WTC11 (cell line): ENCODE data around the gene RFNG.

Source experiments
- CREB1 ChIP-seq: sonication (generic); formaldehyde crosslinking; IDR thresholded peaks from 2 replicates; pipeline ENCODE4 v1.8.0; 2023; ENCODE audit warnings: mild to moderate bottlenecking, missing genetic modification reagents
- CTCF ChIP-seq: fragments of 200-600 bp; IDR thresholded peaks from 2 replicates; pipeline ENCODE4 v1.8.0; 2022; ENCODE audit warnings: antibody characterized with exemption
- MAX ChIP-seq: sonication (generic); formaldehyde crosslinking; IDR thresholded peaks from 2 replicates; pipeline ENCODE4 v1.8.0; 2022; ENCODE audit warnings: mild to moderate bottlenecking, missing genetic modification reagents
- MLX ChIP-seq: sonication (generic); formaldehyde crosslinking; IDR thresholded peaks from 2 replicates; pipeline ENCODE4 v1.8.1; 2023; ENCODE audit warnings: mild to moderate bottlenecking, missing genetic modification reagents, moderate library complexity
- NR2C2 ChIP-seq: sonication (generic); formaldehyde crosslinking; IDR thresholded peaks from 2 replicates; pipeline ENCODE4 v1.8.0; 2022; ENCODE audit warnings: mild to moderate bottlenecking, missing genetic modification reagents
- NR3C1 ChIP-seq: sonication (generic); formaldehyde crosslinking; conservative IDR thresholded peaks from 2 replicates; pipeline ENCODE4 v1.8.1; 2023; ENCODE audit warnings: low read depth, mild to moderate bottlenecking, missing genetic modification reagents
- SP1 ChIP-seq: sonication (generic); formaldehyde crosslinking; conservative IDR thresholded peaks from 2 replicates; pipeline ENCODE4 v1.8.1; 2022; ENCODE audit warnings: missing genetic modification reagents
- STAT6 ChIP-seq: sonication (generic); formaldehyde crosslinking; conservative IDR thresholded peaks from 2 replicates; pipeline ENCODE4 v1.8.1; 2023; ENCODE audit warnings: mild to moderate bottlenecking, low read depth, missing genetic modification reagents, moderate library complexity
- TCF7 ChIP-seq: sonication (generic); formaldehyde crosslinking; IDR thresholded peaks from 2 replicates; pipeline ENCODE4 v1.8.0; 2022; ENCODE audit warnings: mild to moderate bottlenecking, low read depth, missing genetic modification reagents, moderate library complexity

- no peak for TF ChIP-seq TCF7 (CRISPR knock-in tag)
- TF ChIP-seq SP1 (CRISPR knock-in tag), result no peak
- no peak for TF ChIP-seq CTCF
- TF ChIP-seq STAT6, result no peak
- TF ChIP-seq MAX (CRISPR knock-in tag), result no peak
- TF ChIP-seq MLX (CRISPR knock-in tag), result no peak
- TF ChIP-seq NR3C1, result no peak
- no peak for TF ChIP-seq NR2C2
- no peak for TF ChIP-seq CREB1 (CRISPR knock-in tag)
Observed at GRCh38 chr17:82095777-82096708, 44.4 kb upstream of the RFNG start.
